Ramos (cell line): Measurements from ENCODE around the gene ERF.

ENCODE experiments used
- in situ Hi-C: fragments of 300-500 bp; cut with MboI; formaldehyde crosslinking; loops from one replicate; pipeline ENCODE4 v1.14.3; 2022; ENCODE audit warnings: low sequenced_read_pairs; ENCODE audit not compliant: unreplicated experiment

The ERF gene

DNA sequence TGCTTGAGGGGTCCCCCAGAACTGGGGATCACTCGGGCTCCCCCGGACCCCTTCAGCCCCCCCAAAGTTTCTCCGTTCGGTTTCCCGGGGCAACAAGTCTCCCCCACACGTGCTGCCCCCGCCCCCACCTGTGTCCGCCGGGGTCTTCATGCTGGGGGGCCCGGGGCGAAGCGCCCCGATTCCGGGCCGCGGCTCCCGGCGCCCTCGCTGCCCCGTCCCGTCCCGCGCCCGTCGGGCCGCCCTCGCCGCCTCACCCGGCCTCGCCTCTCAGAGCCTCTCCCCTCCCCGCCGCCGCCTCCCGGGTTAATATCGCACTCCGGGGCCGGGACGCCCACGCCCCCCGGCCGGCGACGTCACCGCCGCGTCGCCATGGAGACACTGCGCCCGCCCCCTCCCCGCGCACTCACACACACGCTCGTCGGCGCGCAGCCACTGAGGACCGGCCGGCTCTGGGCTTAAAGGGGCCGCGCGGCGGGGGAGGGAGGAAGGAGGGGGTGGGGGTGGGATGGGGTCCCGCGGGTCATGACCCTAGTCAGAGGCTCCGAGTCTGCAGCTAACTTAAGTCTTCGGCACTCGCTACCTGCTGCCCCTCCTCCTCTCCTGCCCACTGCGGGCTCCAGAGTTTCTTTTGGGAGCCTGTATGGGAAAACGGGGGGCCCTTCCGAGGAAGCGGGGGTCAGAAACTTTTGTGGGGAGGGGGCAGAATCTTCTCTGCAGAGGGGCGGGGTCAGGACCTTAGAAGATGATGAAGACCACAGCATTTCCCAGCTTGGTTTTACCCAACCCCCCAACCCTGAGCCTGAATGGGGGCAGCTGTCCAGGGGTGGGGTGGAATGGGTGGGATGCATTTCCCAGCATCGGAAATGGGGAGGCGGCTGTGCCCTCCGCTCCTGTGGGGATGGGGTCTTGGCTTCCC, at the start of gene ERF:
Gene ERF (minus strand): TSS at position 279 of the 916 bp plus-strand sequence. CDS start 129 bp downstream, at position 150.
- in situ Hi-C loops: loop anchor here (25.0 kb wide), 1 partner anchor 1468 kb away; the partner anchor contains the start of genes EGLN2, MIA and RAB4B

DNA sequence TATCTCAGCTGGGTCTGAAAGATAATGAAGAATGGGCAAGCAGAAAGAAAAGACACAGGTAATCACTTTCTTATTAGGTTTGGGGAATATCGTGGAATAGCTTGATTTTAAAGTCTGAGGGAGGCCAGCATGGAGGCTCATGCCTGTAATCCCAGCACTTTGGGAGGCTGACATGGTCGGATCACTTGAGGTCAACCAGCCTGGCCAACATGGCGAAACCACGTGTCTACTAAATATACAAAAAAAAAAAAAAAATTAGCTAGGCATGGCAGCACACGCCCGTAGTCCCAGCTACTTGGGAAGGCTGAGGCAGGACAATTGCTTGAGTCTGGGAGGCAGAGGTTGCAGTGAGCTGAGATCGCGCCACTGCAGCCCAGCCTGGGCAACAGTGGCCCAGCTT, 48.9 kb upstream of the ERF start:
- in situ Hi-C loops: no loop called here

DNA sequence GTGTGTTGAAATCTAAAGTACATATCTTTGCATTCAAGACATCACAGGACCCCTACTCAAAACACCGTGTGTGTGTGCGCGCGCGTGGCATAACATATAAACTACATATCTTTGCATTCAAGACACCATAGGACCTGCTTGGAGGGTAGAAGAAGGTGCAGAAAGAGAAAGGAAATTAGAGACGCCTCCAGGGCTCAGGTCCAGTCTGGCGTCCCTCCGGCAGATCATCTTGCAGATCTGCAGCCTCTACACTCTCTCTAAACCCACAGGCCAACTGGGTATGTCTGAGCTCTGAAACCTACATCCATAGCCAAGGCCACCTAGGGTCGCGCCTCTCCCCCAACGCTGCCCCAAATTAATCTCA, 48.2 kb upstream of the ERF start:
- in situ Hi-C loops: no loop called here

DNA sequence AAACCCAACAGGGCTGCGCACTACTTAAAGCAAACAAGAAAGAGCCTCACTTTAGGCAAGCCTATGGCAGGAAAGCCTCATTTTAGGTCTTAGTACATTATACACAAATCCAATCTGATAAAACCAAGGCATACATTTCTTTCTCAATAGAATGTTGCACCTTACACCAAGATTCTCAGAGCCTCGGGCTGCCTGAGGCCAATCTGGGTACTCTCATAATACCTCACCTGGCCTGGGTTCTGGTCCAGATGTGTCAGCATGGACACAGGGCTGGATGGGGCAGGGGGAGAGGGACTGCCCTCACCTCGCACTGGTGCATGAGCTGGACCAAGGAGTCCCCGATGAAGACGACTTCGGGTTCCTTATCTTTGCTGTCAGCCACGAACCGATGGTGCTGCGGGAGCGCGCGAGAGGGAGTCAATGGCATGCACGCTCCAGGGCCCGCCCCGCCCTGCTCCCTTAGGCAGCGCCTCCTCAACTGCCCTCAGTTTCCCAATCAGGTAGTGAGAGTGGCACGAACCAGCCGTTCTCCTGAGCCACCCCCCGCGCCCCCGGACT, 46.8 kb upstream of the ERF start, which contains the start of gene PRR19:
Gene PRR19 (plus strand): TSS at position 487 of the 558 bp plus-strand sequence. CDS start 7,453 bp downstream, outside the sequence.
- in situ Hi-C loops: no loop called here

DNA sequence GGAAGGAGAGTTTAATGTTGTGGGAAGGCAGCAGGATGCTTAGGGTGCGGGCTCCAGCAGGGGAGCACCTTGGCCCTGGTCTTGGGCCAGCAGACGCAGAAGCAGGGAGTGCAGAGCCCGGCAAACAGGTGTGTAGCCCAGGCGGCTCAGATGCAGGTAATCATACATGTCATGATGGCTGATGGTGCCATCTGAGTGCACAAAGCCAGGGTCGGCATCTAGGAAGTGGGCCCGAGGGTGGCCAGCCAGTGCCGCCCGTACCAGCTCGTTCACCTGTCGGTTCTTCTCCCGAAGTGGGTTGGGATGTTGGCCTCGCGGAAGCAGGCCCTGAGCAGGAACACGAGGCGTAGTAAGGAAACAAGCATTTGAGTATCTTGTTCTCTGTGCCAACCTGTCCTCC, 42.1 kb upstream of the ERF start:
- in situ Hi-C loops: no loop called here

DNA sequence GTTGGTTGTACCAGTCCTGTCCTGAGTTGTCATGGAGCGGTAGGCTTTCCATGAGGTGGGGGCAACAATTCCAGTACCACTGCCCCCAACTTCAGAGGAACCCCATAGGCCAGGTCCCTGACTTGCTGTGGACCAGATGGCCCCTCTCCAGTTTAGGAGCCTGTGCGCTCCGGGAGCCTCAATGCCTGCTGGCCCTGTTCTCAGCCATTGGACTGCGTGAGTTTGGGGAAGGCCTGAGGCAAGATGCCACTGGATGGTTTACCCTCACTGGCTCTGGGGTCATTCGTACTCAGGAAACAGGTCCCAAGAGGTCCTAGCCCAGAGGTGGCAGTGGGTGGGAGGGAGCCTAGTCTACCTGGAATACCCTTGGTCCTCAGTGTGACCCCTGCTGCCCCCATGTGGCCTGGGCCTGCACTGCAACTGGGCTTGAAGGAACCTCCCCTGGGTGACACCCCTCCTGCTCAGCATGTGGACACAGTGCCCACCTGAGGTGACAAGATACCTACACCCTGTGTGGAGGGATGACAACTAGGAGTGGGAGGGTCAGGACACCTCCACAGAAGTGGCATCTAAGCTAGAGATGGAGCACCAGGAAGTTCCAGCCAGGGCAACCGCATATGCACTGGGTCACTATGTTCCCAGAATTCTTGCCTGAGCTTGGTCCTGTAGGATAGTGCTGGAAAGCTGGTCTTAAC, 41.0 kb upstream of the ERF start:
- in situ Hi-C loops: no loop called here

DNA sequence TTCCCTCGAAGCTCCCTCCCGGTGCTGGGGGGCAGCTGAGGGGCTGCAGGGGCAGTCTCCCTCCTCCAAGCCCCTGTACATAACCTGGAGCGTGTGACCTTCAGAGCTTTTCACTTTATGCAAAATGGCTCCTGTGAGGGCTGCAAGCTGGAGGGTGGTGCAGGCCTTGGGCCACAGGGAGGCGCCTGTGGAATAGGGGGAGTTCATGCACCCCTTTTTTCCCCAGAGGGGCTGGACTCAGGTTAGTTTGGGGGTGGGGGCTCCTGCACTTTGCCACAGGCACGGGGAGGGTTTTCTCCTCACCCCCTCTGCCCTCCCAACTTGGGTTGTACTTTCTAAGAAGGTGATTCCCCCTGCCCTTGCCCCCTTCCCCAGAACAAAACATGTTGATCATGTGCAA, 40.4 kb upstream of the ERF start:
- in situ Hi-C loops: no loop called here

DNA sequence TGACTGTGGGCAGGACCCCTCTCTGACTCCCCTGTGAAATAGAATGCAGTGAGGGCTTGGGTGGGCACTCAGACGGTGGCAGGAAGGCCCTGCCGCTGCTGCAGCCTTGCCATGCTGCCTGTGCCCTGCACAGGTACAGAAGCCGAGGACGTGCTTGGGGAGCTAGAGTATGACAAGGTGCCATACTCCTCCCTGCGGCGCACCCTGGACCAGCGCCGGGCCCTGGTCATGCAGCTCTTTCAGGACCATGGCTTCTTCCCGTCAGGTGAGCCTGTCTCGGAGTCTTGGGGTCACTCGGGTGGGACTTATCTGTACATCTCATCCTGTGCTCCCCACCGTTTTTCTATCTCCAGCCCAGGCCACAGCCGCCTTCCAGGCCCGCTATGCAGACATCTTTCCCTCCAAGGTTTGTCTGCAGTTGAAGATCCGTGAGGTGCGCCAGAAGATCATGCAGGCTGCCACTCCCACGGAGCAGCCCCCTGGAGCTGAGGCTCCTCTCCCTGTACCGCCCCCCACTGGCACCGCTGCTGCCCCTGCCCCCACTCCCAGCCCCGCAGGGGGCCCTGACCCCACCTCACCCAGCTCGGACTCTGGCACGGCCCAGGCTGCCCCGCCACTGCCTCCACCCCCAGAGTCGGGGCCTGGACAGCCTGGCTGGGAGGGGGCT, 39.7 kb upstream of the ERF start:
- in situ Hi-C loops: no loop called here

DNA sequence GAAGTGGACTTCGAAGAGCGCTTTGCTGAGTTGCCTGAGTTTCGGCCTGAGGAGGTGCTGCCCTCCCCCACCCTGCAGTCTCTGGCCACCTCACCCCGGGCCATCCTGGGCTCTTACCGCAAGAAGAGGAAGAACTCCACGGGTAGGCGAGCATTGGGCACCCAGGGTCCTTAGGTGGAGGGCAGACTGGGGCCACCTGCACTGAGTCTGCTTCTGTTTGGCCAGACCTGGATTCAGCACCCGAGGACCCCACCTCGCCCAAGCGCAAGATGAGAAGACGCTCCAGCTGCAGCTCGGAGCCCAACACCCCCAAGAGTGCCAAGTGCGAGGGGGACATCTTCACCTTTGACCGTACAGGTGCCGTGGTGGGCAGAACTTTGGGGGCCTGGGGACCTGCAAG, 39.0 kb upstream of the ERF start:
- in situ Hi-C loops: no loop called here

DNA sequence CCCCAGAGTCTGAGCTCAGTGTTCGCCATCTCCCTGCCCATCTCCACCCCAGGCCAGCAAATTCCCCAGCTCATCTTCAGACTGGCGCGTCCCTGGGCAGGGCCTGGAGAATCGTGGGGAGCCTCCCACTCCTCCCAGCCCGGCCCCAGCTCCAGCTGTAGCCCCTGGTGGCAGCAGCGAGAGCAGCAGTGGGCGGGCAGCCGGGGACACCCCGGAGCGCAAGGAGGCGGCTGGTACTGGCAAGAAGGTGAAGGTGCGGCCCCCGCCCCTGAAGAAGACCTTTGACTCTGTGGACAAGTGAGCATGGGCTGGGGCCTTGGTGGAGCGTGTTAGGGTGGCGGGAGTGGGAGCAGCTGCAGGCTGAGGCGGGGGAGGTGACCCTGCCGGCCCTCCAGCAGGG, 38.6 kb upstream of the ERF start:
- in situ Hi-C loops: no loop called here

DNA sequence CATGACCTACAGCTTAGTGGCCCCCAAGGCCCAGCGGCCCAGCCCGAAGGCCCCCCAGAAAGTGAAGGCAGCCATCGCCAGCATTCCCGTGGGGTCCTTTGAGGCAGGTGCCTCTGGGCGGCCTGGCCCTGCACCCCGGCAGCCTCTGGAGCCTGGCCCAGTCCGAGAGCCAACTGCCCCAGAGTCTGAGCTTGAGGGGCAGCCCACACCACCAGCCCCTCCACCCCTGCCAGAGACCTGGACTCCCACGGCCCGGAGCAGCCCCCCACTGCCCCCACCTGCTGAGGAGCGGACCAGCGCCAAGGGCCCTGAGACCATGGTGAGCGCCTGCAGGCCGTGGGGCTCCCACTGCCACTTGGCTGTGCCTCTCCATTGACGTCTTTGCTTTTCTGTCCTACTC, 38.0 kb upstream of the ERF start:
- in situ Hi-C loops: no loop called here

DNA sequence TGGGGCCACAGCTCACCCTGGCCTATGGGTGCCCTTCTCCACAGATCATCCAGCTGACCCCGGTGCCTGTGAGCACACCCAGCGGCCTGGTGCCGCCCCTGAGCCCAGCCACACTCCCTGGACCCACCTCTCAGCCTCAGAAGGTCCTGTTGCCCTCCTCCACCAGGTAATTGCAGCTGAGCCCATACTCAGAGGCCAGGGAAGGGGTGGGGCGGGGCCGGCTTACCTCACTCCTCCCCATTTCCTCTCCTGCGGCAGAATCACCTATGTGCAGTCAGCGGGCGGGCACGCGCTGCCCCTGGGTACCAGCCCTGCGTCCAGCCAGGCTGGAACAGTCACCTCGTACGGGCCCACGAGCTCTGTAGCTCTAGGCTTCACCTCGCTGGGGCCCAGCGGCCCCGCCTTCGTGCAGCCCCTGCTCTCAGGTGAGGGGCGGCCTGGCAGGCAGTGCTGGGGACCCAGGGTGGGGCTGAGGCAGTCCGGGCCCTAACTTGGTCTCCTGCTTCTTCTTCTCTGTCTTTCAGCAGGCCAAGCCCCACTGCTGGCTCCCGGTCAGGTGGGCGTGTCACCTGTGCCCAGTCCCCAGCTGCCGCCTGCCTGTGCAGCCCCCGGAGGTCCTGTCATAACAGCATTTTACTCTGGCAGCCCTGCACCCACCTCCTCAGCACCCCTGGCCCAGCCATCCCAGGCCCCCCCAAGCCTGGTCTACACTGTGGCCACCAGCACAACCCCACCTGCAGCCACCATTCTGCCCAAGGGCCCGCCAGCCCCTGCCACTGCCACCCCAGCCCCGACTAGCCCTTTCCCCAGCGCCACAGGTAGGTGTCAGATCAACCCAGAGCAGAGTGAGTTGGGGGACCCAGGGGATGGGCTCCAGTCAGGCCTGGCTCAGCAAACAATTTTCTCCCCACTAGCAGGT, 37.4 kb upstream of the ERF start:
- in situ Hi-C loops: no loop called here

DNA sequence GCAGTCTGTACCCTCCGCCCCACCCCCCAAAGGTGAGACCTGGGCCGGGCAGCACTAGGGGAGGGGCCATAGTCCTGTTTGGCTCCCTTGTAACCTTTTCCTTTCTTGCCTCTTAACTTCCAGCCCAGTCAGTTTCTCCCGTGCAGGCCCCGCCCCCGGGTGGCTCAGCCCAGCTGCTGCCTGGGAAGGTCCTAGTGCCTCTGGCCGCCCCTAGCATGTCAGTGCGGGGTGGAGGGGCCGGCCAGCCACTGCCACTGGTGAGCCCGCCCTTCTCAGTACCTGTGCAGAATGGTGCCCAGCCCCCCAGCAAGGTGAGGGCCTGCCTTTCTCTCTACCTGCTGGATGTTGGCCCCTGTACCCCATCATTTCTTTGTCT, 36.5 kb upstream of the ERF start:
- in situ Hi-C loops: no loop called here

DNA sequence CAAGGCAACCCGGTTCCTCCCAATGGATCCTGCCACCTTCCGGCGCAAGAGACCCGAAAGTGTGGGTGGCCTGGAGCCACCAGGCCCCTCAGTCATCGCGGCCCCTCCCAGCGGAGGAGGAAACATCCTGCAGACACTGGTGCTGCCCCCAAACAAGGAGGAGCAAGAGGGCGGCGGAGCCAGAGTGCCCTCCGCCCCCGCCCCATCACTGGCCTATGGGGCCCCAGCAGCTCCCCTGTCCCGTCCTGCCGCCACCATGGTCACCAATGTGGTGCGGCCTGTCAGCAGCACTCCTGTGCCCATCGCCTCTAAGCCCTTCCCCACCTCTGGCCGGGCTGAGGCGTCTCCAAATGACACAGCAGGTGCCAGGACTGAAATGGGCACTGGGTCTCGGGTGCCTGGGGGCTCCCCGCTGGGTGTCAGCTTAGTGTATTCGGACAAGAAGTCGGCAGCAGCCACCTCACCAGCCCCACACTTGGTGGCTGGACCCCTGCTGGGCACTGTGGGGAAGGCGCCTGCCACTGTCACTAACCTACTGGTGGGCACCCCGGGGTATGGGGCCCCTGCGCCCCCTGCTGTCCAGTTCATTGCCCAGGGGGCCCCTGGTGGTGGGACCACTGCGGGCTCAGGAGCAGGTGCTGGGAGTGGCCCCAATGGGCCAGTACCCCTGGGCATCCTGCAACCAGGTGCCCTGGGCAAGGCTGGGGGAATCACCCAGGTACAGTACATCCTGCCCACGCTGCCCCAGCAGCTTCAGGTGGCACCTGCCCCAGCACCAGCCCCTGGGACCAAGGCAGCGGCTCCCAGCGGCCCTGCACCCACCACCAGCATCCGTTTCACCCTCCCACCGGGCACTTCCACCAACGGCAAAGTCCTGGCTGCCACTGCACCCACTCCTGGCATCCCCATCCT, 35.9 kb upstream of the ERF start:
- in situ Hi-C loops: no loop called here

DNA sequence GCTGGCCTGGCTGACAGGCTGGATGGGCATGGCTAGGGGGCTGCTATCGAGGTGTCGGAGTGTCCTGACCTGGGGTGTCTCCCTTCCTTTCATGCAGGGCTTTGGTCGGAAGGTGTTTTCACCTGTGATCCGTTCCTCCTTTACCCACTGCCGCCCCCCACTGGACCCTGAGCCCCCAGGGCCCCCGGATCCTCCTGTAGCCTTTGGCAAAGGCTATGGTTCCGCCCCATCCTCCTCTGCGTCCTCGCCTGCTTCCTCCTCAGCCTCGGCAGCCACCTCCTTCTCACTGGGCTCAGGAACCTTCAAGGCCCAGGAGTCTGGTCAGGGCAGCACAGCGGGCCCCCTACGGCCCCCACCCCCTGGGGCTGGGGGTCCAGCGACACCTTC, 35.2 kb upstream of the ERF start:
- in situ Hi-C loops: no loop called here

DNA sequence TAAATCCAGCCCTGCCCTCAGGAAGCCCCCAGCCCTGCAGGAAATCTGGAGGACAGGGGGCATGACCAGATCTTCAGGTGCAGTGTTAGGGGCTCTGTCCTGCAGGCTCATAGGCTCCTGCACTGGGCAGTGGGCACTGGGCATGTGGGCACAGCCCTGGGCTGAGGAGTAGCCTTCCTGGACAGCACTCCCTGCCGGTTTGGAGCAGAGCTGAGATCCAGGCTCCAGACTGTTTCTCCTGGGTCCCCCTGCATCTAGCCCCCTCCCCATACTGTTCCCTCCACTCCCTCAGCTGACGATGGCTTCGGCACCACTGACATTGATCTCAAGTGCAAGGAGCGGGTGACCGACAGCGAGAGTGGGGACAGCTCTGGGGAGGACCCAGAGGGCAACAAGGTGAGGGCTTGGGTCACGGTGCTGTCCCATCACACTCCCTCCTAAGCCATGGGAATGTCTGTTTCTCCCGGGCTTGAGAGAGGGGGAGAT, 34.7 kb upstream of the ERF start:
- in situ Hi-C loops: loop anchor here (5.0 kb wide), 1 partner anchor 182 kb away; no protein-coding TSS in a partner anchor

DNA sequence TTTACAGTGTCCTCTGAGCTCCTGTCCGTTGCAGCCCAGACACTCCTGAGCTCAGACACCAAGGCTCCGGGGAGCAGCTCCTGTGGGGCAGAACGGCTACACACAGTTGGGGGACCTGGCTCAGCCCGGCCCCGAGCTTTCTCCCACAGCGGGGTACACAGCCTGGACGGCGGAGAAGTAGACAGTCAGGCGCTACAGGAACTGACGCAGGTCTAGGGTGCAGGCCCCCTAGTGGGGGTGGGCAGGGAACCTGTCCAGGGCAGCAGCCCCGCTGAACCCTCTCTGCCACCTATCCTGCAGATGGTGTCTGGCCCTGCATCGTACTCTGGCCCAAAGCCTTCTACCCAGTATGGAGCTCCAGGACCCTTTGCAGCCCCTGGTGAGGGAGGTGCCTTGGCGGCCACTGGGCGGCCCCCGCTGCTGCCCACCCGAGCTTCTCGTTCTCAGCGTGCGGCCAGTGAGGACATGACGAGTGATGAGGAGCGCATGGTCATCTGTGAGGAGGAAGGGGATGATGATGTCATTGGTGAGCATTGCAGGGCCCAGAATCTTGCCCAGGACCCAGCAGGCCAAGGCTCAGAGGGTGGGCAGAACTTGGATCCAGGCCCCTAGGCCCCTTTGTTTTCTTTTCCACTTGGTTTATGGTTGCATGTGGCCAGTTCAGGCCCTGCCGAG, 34.1 kb upstream of the ERF start:
- in situ Hi-C loops: loop anchor here (5.0 kb wide), 1 partner anchor 182 kb away; no protein-coding TSS in a partner anchor

DNA sequence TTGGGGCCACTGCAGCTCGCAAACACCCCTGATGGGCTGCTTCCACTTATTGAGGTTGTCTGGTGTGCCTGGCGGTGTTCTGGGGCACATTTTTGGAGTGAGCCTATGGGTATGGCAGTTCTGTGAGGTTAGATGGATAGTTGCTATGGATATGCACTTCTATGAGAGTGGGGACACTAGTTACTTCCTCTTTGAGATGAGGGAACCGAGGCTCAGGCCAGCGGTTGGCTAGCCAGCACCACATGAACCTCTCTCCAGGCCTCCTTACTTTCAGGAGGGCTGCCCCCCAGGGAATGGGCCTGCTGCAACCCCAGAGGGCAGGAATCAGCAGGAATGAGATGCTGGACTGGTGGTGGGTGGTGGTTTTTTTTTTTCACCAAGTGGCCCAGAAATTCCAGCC, 33.5 kb upstream of the ERF start:
- in situ Hi-C loops: loop anchor here (5.0 kb wide), 1 partner anchor 181 kb away; no protein-coding TSS in a partner anchor
